Stimulated activated CD4-positive, alpha-beta T cell treated with anti-CD3 and anti-CD28 coated beads, Interleukin-1b, Interleukin-23, amount 100 ng/mL, for 4 hours (primary cell): ENCODE measurements around the gene CCDC175.
A peak's percentile ranks its signal among the peaks of the same experiment; 100 is the strongest.

ENCODE experiments used
- DNase-seq, 2 donors: peaks; one replicate each; pipeline ENCODE4 v3.0.0-alpha.2; 2020; ENCODE audit warnings: low read depth in 2 of 2

CCDC175 gene

DNA sequence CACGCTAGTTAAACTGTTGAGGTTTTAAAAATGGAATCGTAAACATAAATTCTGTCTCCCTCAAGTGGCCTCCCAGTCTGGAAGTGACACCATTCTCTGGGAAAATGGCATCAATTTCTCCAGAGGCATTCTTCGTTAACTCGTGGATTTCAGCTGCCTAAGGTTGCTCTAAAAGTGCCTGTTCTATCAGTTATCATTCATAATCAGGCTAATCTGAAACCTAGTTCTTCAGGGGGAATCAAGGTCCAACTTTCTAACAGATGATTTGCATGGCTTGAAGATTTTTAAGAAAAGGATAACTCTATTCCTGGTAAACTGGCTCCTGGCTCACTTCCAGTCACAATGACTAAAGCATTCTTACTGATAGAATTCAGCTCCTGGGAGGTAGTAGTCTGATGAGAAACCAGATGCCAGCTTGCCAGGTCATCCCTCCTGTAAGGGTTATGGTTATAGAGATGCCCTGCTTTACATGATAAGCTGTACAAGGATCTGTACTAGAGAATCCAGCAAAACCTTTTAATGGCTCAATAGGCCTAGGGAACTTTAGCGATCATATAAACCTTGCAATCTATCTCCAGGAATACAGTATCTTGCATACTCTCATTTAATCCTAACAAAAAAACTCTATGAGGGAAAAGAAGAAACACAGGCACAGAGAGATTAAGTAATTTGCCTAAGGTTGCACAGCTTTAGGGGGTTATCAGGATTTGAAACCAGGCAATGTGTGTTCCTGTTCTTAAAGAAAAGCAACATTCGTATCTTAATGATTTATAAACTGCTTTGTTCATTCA, 93.9 kb downstream of the CCDC175 start:
- DNase-seq: no peak

DNA sequence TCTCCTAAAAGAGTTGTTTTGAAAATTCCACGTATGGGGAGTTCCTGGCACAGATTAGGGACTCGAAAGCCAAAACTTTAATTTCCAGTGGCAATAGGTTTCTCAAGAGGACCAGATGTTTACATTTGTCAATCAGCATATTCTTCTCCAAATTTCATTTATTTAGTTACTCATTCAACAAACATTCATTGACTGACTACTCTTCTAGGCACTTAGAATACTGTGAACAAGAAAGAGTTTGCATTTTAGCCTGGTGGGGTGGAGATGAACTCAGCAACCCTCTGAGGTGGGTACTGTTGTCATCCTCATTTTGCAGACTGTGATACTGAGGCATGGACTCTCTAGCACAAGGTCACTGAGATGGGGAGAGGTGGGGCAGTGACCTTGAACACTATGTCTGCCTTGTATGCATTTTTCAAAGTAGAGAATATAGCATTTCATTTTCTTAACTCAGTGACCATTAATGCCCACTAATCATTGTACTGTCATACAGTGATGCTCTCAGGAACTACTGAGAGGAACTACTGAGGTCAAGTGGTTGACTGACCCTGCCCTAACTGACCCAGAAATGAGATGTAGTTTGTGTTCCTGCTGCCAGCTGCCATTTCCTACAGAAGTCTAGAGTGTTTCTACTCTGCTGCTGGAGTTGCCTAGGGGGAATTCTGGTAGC, 94.6 kb downstream of the CCDC175 start:
- no peak for DNase-seq

DNA sequence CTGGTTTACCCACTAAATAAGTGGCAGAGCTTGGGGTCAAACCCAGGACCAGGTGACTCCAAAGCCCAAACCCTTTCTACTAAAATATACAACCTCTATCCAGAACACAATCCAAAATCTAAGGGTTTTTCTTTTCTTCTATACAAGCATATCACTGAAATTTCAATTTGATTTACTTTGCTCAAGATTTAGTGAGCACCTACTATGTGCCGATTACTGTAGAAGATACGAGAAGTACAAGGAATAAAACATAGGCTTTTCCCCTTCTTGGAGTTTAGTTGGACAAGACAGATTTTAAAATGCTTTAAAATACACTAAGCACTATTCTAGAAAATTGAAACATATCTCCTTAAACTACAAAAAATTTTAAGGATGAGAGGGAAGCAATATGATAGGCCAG, 95.2 kb downstream of the CCDC175 start:
- no peak for DNase-seq

DNA sequence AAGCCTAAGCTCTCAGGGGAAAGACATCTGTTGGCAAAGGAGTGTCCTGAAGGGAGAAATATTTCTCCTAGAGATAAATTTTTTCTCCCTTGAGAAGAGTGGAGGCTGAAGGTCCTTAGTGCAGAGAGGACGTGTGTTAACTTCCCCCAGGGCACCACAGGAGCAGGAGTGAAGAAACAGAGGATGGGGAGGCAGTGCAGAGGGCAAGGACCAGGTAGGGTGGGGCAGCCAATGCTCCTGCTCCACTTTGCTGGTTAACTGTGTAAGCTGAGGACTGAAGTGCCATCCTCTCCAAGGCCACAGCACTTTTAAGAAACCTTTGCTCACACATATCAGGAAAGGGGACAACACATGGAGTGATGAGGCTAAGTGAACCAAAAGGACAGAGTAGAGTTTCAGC, 96.4 kb downstream of the CCDC175 start:
- DNase-seq: no peak

DNA sequence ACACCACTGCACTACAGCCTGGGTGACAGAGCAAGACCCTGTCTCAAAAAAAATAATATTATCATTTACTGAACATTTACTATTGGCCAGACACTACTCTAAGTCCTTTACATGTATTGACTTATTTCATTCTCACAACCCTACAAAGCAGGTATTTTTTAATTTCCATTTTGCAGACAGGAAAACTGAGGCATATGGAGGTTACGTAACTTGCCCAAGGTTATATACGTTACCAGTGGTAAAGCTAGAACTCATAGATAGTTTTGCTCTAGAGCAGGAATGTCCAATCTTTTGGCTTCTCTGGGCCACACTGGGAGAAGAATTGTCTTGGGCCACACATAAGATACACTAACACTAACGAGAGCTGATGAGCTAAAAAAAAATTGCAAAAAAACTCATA, 98.1 kb downstream of the CCDC175 start:
- no peak for DNase-seq

DNA sequence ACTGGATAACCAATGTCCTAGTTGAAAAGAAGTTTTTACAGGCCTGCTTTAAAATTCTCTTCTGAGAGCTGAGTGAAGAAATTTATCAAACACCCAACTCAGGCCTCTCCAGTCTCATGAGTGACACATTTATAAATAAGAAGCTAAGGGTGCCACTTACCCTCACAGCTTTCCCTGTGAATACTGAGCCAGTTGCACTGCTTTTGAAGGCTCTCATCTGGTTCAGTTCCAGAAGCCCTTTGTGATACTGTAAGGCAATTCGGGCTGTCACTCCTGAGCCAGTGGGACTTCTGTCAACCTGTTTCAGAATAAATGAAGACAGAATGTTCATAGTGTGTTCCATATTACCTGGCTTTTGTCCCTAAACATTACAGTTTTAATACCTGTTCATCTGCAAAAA, 100.9 kb downstream of the CCDC175 start:
- no peak for DNase-seq

DNA sequence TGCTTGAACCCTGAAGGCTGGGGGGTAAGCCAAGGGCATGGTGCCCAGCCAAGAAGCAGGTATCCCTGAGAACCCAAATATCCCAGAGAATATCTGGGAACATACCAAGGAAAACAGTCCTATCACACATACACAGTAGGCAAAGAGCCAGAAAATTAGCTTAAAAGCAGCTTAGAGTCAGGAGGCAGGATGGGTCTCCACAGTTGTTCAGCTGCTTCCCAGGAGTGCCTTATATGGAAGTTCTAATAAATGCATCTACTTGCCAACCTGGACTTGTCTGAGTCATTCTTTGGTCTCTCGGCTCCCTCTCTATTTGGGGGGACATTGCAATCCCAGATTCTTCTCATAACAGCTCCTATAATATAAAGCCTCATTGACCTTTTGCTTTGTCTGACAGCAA, 102.4 kb downstream of the CCDC175 start:
- no peak for DNase-seq

DNA sequence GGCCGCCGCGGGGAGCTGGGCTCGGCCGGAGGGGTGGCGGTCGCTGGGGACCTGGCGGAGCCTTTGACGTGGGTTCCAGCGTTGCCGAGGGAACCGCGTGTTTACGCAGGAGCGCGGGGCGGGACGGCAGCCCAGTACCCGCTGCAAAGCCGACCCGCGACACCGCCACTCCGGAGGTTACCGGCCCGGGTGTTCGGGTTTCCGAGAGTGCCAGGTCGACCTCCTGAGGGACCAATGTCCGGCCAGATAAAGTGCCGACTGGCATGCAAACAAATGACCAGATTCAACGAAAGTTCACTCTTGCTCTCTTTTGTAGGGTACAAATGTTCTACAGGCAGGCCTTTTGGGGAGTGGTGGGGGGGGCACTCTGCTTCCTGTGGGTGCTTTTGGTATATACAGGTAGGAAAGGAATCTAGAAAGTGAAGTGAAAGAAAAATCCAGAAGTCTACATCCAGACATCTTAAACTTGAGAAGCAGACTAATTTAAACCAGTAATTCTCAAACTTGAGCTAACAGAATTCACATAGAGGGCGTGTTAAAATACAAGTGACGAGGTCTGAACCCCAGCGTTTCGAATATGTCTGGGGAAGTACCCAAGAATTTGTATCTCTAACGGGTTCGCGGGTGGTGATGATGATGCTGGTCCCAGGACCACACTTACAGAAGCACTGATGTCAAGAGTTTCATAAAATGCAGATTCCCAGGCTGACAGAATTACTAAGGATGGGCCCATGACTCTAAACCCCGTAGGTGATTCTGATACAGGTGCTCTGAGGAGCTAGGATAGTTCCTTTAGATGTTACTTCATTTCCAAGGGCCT, 111.1 kb downstream of the CCDC175 start, which contains the start of gene GPR135:
Gene GPR135, minus strand, starts transcription at position 65 of the 820 bp plus-strand sequence. CDS start 154 bp downstream, outside the sequence.
- peak in 1 of 2 donors; percentile 16 for DNase-seq

DNA sequence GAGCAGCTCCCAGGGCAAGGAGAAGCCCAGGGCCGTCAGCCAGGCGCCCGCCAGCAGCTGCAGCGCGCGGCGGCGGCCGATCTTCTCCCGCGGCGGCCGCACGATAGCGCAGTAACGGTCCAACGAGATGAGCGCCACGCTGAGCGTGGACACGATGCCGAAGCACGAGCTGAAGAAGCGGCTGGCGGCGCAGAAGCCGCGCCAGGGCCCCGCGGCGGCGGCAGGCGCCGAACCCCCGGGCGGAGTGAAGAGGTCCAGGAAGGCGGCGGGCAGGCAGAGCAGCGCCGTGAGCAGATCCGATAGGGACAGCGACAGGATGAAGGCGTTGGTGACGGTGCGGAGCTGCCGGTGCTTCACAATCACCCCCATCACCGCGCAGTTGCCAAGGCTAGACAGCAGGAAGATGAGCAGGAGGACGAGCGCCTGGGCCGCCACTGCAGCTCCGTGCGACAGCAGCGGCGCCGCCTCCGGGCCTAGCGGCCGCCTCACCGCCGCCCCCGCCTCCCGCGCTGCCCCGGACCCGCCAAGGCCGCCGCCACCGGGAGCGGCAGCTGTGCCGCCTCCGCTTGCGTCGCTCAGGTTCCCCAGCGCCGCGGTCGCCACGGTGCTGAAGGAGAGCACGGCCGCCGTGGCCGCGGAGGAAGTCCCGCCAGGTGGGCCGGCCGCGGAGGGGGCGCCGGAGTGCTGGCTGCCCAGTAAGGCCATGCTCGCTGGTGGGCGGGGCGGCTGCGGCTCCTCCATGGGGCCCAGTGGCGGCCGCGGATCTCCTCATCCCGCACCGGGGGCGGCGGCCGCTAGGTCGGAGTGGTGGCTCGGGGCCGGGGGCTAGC, 111.9 kb downstream of the CCDC175 start:
- DNase-seq: peak; percentile 23 to 46

DNA sequence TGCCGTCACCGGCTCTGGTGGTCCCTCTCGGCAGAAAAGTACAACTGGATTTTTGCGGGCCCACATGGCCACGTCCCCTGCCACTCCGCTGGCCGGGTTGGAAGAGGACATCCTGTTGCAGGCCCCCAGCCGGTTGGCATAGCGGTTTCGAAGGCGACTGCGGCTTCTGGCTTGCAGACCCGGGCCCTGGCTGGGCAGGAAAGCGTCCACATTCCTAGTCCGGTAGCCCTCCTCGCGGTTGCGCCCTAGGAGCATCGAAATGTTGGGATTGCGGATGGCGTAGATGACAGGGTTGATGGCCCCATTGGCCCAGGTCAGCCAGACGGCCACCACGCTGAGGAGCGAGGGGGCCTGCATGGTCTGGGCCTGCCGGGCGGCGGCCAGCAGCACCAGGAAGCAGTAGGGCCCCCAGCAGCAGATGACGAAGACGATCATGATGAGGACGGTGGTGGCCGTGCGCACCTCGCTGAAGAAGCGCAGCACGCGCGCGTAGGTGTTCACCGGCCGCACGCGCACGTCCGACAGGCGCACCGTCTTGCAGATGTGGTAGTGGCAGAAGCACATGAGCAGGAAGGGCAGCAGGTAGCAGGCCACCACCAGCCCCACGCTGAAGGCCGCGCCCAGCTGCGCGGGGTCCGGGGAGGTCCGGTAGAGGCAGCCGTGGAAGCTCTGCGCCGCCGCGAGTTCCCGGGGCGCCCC, 112.7 kb downstream of the CCDC175 start:
- peak in 1 of 2 donors; percentile 20 for DNase-seq

DNA sequence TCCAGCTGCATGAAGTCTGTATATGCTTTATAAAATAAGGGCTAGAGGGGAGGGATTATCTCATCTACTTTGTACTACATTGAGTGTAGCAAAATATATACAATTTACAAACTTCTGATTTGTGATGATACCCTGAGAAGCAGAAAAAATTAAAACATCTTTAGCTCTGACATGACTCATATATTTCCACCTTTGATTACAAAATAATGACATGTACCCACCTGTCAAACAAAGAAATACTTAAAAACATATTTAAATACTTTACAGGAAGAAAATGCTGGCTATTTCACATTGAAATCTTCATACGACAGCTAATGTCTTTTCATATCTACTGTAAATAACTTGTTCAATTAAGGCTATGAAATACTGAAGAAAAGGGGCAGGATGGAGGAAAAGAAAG, 114.7 kb downstream of the CCDC175 start:
- no peak for DNase-seq

DNA sequence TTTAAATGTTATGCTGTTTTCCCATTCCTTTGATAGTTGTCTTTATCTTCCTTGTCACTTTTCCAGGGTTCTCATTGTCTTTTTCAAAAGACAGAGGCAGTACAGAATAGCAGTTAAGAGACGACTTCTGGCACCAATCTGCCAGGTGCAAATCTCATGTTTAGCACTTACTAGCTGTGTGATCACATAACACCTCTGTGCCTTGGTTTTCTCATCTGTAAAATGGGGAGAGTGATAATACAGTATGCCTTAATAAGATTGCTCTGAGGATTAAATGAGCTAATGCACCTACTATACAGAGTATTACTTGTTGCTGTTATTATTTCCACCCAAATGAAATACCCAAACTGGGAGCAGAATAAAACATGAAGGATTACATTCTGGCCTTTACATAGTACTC, 116.2 kb downstream of the CCDC175 start:
- no peak for DNase-seq

DNA sequence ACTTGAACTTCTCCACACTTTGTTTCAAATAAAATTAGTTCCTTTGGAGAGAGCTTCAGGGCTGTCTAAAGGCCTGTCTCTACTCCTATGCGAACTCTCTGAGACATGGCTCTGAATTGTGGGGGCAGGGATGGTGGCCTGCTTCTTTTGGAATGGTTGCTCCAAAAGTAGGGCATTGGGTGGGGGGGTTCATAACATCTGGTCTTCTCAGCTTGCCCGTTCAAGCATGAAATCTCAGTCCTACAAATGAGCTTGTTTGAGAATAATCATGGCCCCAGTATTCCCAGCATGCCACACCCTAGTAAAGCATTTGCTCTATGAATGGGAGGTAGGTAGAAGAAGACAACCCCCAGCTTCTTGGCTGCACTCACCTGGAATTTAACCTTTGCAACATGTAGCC, 118.1 kb downstream of the CCDC175 start:
- no peak for DNase-seq

DNA sequence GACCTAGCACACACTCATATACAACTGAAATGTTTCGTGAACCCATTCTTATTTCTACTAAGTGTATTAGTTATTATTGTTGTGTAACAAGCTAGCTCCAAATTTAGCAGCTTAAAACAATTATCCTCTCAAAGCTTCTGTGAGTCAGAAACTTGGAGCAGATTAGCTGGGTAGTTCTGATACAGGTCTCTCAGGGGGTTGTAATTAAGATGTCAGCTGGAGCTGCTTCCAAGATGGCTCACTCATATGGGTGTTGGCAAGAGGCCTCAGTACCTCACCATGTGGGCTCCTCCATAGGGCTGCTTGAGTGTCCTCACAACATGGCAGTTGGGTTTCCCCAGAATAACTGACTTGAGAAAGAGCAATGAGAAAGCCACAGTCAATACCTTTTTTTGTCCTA, 121.2 kb downstream of the CCDC175 start:
- DNase-seq: no peak
